Keratinocyte (primary cell): ENCODE measurements around the gene CTAGE1. TPM values are rescaled to one million over a fixed set of nuclear protein-coding genes. Genes with fewer than 3 reads are reported as not detected.

Experiments
- DNase-seq: peaks from one replicate; pipeline ENCODE4 v3.0.0-alpha.2; 2011; ENCODE audit warnings: low read depth, missing footprints, low spot score
- FAIRE-seq: peaks from 2 replicates; lab custom pipeline; 2011; peaks lifted over from hg19 to GRCh38; lab: Jason Lieb, UNC
- H2AFZ ChIP-seq: 2 replicates; pipeline ENCODE4 v1.6.0; 2012; ENCODE audit warnings: low read length, control low read depth, inconsistent platforms; ENCODE audit not compliant: control insufficient read depth
- H3K27ac ChIP-seq: 2 replicates; pipeline ENCODE4 v1.5.1; 2011; ENCODE audit warnings: low read length; ENCODE audit not compliant: control insufficient read depth, insufficient read depth
- H3K27me3 ChIP-seq: 3 replicates; pipeline ENCODE4 v1.6.0; 2011; ENCODE audit warnings: low read length; ENCODE audit not compliant: control insufficient read depth, insufficient read depth; ENCODE audit errors: extremely low read depth
- H3K36me3 ChIP-seq, 2 experiments: 2 replicates in 1 of 2; 3 replicates in 1 of 2; pipeline ENCODE4 v1.5.1; 2011; ENCODE audit warnings: low read length in 2 of 2, mild to moderate bottlenecking in 1 of 2; ENCODE audit not compliant: control insufficient read depth in 2 of 2, insufficient read depth in 2 of 2; ENCODE audit errors: extremely low read depth in 1 of 2
- H3K4me1 ChIP-seq: 3 replicates; pipeline ENCODE4 v1.5.1; 2011; ENCODE audit warnings: low read length; ENCODE audit not compliant: control insufficient read depth, insufficient read depth; ENCODE audit errors: extremely low read depth
- H3K4me2 ChIP-seq: 3 replicates; pipeline ENCODE4 v1.6.0; 2011; ENCODE audit warnings: low read depth, low read length; ENCODE audit not compliant: control insufficient read depth, insufficient read depth; ENCODE audit errors: extremely low read depth
- H3K4me3 ChIP-seq, 3 experiments: fragments of 200-600 bp in 1 of 3; sonication (generic) in 1 of 3; 2 replicates in 2 of 3; 3 replicates in 1 of 3; pipeline ENCODE4 v1.5.1; 2011 to 2016; ENCODE audit warnings: low read length in 3 of 3, mild to moderate bottlenecking in 3 of 3, control low read depth in 2 of 3, inconsistent platforms in 1 of 3, low read depth in 1 of 3, mixed read lengths in 1 of 3, mixed run types in 1 of 3, moderate library complexity in 1 of 3; ENCODE audit not compliant: control insufficient read depth in 2 of 3, insufficient read depth in 2 of 3; ENCODE audit errors: extremely low read depth in 1 of 3
- H3K79me2 ChIP-seq: 2 replicates; pipeline ENCODE4 v1.6.0; 2012; ENCODE audit warnings: low read length; ENCODE audit not compliant: control insufficient read depth, insufficient read depth
- H3K9ac ChIP-seq: 3 replicates; pipeline ENCODE4 v1.6.0; 2011; ENCODE audit warnings: low read length; ENCODE audit not compliant: control insufficient read depth, insufficient read depth; ENCODE audit errors: extremely low read depth
- H3K9me1 ChIP-seq: 3 replicates; pipeline ENCODE4 v1.6.0; 2011; ENCODE audit warnings: low read length; ENCODE audit not compliant: control insufficient read depth, insufficient read depth; ENCODE audit errors: extremely low read depth
- H3K9me3 ChIP-seq: 2 replicates; pipeline ENCODE4 v1.5.1; 2012; ENCODE audit warnings: low read depth, low read length; ENCODE audit not compliant: control insufficient read depth
- H4K20me1 ChIP-seq: 3 replicates; pipeline ENCODE4 v1.6.0; 2011; ENCODE audit warnings: low read length; ENCODE audit not compliant: control insufficient read depth, insufficient read depth; ENCODE audit errors: extremely low read depth
- CTCF ChIP-seq, 3 experiments: IDR thresholded peaks in 1 of 3; conservative IDR thresholded peaks in 1 of 3; optimal IDR thresholded peaks in 1 of 3; 2 replicates in 2 of 3; 3 replicates in 1 of 3; pipeline versions ENCODE3 to v1.5.1; 2011; ENCODE audit warnings: low read length in 3 of 3, mild to moderate bottlenecking in 3 of 3, moderate library complexity in 2 of 3, control low read depth in 1 of 3, inconsistent platforms in 1 of 3; ENCODE audit not compliant: insufficient read depth in 2 of 3; ENCODE audit errors: extremely low read depth in 1 of 3
- EZH2 ChIP-seq: IDR thresholded peaks from one replicate; pipeline ENCODE4 v1.6.1; 2012; ENCODE audit warnings: inconsistent platforms, mild to moderate bottlenecking, low read length, moderate library complexity
- dilution Hi-C: fragments of 300-500 bp; cut with MboI; formaldehyde crosslinking; loops from one replicate; pipeline ENCODE4 v1.7.0; 2020; ENCODE audit warnings: low sequenced_read_pairs; ENCODE audit not compliant: extremely low pct_ligation_motif_present
- polyA plus RNA-seq, 5 experiments: library from polyadenylated mRNA; depleted of rRNA in 3 of 5; stranded (reverse) in 3 of 5; stranded (forward) in 1 of 5; unstranded in 1 of 5; fragments of >200 nt; gene quantifications; 1 replicate in 1 of 5; 2 replicates in 3 of 5; 3 replicates in 1 of 5; pipeline versions ENCODE4 v1.2.1 to v1.2.3, GENCODE V29; 2011 to 2012; ENCODE audit warnings: missing spikeins in 2 of 5, low read depth in 1 of 5, low replicate concordance in 1 of 5

Gene CTAGE1
- polyA plus RNA-seq, 1 donor (not counting 4 experiments of a cell fraction or from before 2014, with no cell fraction given) = not detected

- Histone ChIP-seq H2AFZ (no peak overlapping the region), H3K9ac (no peak overlapping the region), H3K36me3 (no peaks in the 10 kb centered on the region), H3K27me3 (no peaks in the 10 kb centered on the region), H3K9me1 (no peaks in the 10 kb centered on the region), H3K4me2 (no peak overlapping the region), H3K27ac (no peak overlapping the region), H3K79me2 (no peaks in the 10 kb centered on the region), H4K20me1 (no peaks in the 10 kb centered on the region), H3K4me1 (peaks cover 12% of the 10 kb centered on the region), H3K9me3 (no peaks in the 10 kb centered on the region), H3K4me3 (no peak overlapping the region)
- dilution Hi-C loops = no loop called here
- DNase-seq (no peak), FAIRE-seq (no peak)
- TF ChIP-seq EZH2 (no peak), CTCF (optimal IDR thresholded peaks at IDR 0.05 in 1 of 3, IDR thresholded peaks at IDR 0.05 in 1 of 3, conservative IDR thresholded peaks at IDR 0.05 in 1 of 3; ENCODE audit: extremely low read depth in 1 of 3, insufficient read depth in 2 of 3, low read length in 3 of 3) (no peak)
Observed at GRCh38 chr18:22441638-22442037, 23.9 kb upstream of the CTAGE1 start.

GRCh38 chr18:22439447-22439846 lies 21.7 kb upstream of the CTAGE1 start:
- Histone ChIP-seq H3K9ac (no peak overlapping the region), H3K9me1 (no peaks in the 10 kb centered on the region), H3K79me2 (no peaks in the 10 kb centered on the region), H3K4me2 (no peak overlapping the region), H3K27ac (peak overlapping the region; percentile 42), H3K4me3 (no peak overlapping the region), H3K36me3 (no peaks in the 10 kb centered on the region), H3K27me3 (no peaks in the 10 kb centered on the region), H2AFZ (no peak overlapping the region), H3K9me3 (no peaks in the 10 kb centered on the region), H4K20me1 (no peaks in the 10 kb centered on the region), H3K4me1 (peaks cover 26% of the 10 kb centered on the region)
- dilution Hi-C loops = no loop called here
- DNase-seq = no peak
- TF ChIP-seq CTCF (optimal IDR thresholded peaks at IDR 0.05 in 1 of 3, IDR thresholded peaks at IDR 0.05 in 1 of 3, conservative IDR thresholded peaks at IDR 0.05 in 1 of 3; ENCODE audit: extremely low read depth in 1 of 3, insufficient read depth in 2 of 3, low read length in 3 of 3) (no peak), EZH2 (no peak)
- no peak for FAIRE-seq
